ENCODE measurements around the gene CHAT.

Gene CHAT

DNA sequence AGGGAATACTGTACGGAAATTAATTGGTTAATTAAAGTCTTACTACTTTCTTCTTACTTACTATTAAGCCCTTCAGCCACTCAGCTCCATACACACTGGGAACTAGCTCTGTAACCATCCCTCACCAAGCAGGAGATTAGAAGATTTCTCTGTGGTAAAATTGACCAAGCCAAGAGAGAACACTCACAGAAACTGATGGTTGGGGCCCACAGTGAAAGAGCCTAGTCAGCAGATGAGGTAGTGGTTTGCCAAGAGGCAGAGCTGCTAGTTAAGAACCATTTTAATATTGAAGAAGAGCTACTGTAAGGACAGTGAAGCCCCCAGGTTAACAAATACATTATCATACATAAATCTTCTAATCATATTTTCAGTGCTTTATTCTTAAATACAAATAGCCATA is 43.8 kb downstream of the CHAT start:
- FAIRE-seq = no peak
- no peak for DNase-seq (ENCODE audit: insufficient read length, low spot score)
- TF ChIP-seq, protein P1, sequence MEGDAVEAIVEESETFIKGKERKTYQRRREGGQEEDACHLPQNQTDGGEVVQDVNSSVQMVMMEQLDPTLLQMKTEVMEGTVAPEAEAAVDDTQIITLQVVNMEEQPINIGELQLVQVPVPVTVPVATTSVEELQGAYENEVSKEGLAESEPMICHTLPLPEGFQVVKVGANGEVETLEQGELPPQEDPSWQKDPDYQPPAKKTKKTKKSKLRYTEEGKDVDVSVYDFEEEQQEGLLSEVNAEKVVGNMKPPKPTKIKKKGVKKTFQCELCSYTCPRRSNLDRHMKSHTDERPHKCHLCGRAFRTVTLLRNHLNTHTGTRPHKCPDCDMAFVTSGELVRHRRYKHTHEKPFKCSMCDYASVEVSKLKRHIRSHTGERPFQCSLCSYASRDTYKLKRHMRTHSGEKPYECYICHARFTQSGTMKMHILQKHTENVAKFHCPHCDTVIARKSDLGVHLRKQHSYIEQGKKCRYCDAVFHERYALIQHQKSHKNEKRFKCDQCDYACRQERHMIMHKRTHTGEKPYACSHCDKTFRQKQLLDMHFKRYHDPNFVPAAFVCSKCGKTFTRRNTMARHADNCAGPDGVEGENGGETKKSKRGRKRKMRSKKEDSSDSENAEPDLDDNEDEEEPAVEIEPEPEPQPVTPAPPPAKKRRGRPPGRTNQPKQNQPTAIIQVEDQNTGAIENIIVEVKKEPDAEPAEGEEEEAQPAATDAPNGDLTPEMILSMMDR (IDR thresholded peaks at IDR 0.05; ENCODE audit: insufficient read depth, missing control alignments) = no peak

DNA sequence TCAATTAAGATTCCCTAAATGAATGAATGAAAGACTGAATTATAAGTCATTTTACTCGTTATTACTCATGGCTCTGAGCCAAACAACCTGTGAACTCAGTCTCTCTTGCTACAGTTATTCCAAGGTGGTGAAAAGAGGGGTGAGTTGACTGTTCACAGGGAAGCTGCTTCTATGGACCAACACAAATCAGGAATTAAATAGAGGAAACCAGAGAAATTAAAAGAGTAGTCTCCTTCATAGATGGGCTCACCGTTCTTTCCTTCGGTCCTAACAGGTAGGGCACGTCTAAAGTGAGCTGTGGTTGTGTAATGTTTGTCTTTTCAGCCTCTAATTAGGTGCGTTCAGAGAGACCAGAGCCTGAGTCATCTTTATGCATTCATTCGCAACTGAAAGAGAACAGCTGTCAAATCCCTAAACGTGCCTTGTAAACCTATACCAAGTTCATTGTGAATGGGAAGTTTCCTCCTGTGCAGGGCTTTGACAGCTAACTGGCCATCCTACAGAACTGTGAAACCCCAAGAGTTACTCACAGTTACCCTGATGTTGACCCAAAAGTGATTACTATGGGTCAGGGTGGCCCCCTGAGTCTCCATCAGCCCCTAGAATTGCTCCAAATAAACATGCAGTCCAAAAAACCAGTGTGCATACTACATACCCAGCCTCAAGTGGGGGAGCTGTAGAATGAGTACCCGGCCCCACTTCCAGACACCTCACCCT is 47.5 kb downstream of the CHAT start:
- DNase-seq (ENCODE audit: insufficient read length, low spot score) = no peak
- no peak for FAIRE-seq
- TF ChIP-seq, protein P1 (IDR thresholded peaks at IDR 0.05; ENCODE audit: insufficient read depth, missing control alignments) = no peak

DNA sequence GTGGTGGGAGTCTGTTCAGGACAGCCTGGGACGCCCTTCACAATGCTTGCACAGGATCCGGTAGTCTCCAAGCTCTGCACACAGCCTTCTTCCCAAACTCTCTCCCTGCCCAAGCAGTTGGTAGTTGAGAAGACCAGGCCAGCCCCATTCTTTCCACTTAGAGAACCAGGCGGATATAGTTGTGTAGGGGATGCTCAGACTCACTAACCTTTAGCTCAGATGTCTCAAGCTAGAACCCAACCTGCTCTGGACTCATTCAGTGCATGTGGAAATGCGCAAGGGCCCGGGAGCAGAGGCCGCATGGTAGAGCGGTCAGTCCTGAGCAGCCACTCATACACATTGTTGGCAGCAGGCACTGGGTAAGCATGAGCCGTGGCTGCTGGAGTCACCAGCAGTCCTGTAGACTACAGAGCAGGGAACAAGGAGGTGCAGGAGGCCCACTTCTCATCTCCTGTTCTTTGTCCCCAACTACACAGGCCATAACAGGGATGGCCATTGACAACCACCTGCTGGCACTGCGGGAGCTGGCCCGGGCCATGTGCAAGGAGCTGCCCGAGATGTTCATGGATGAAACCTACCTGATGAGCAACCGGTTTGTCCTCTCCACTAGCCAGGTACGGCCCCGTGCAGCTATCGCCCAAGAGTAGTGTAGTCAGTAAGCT is 48.5 kb downstream of the CHAT start:
- DNase-seq (ENCODE audit: insufficient read length, low spot score) = no peak

DNA sequence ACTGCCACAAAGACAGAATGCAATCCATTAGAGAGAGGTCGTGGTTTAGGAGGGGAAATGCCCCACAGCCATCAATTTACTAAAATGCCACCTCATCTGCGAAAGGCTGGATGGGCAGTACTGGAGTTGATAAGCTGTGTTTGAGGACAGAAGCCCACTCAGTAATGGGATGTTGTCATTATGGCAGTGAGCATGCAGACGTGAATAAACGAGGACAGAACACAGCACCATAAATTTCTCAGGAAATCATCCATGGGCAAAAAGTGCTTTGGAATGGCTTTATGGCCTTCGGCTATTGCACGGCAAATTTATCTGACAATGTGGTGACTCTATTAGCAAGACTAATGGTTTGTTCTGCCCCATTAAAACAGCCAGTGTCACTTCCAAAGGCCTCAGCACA is 49.8 kb downstream of the CHAT start:
- TF ChIP-seq, protein P1 (IDR thresholded peaks at IDR 0.05; ENCODE audit: insufficient read depth, missing control alignments) = no peak
- no peak for FAIRE-seq
- DNase-seq (ENCODE audit: insufficient read length, low spot score) = no peak

More for the DNA sequence above, 48.5 kb downstream of the CHAT start:
- TF ChIP-seq, protein P1 (IDR thresholded peaks at IDR 0.05; ENCODE audit: insufficient read depth, missing control alignments) = no peak
- no peak for FAIRE-seq

DNA sequence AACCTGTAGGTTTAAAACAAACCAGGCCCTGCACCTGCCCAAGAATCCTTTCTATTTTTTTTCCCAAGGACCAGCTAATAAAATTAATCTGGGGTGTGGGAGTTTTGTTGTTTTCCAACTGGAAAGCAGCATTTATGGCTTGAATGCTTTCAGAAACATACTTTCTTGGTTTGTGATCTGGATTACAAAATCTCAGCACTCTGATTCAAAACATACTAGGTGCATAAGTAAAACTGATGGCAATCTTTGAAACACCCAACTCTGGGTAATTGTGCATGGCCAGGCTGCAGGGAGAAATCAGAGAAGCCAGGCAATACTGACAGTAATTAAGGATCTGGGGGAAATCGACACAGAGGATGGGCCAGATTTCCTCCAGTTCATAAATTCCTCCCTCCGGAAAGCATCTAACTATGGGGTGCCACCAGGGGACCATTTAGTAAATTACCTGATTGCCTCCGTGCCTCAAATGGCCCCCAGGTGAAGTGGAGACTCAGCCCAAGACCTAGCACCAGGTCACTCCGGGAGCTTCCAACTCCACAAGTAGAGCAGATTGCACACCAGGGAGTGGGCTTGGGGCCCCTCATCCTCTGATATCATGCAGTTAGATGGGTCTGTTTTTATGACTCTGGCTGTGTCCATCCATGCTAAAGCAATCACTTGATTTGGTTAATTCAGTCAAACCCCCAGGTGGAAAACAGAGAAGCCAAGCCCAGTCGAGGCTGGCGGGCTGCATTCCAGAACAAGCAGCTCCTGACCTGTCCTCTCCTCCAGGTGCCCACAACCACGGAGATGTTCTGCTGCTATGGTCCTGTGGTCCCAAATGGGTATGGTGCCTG is 50.4 kb downstream of the CHAT start:
- FAIRE-seq (no peak), DNase-seq (ENCODE audit: insufficient read length, low spot score) (no peak)
- TF ChIP-seq, protein P1 (IDR thresholded peaks at IDR 0.05; ENCODE audit: insufficient read depth, missing control alignments) = no peak

DNA sequence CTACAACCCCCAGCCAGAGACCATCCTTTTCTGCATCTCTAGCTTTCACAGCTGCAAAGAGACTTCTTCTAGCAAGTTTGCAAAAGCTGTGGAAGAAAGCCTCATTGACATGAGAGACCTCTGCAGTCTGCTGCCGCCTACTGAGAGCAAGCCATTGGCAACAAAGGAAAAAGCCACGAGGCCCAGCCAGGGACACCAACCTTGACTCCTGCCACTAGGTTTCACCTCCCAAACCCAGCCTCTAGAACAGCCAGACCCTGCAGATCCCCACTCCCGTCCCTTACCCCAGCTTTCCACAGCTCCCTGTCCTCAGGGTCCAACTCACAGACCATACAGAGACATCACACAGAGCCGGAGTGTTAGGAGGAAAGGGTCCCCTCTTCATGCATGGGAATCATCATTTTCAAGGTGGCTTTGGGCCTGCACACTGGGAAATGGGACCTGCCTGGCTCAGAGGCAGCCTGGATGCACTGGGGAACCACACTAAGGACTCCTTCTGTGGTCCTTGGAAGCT is 51.1 kb downstream of the CHAT start:
- TF ChIP-seq, protein P1 (IDR thresholded peaks at IDR 0.05; ENCODE audit: insufficient read depth, missing control alignments) = no peak
- no peak for FAIRE-seq

More for the DNA sequence above, 51.1 kb downstream of the CHAT start:
- no peak for DNase-seq (ENCODE audit: insufficient read length, low spot score)

Data from D721Med (cell line).